Caco-2 (cell line): ENCODE results near the gene MAP4K4. TPM values are rescaled to one million over a fixed set of nuclear protein-coding genes. Genes with fewer than 3 reads are reported as not detected.

Experiments
- BruUV-seq: library from RNA; stranded (reverse); fragments of 400-500 nt; replicated peaks from 2 replicates; lab custom pipeline; 2021; lab: Mats Ljungman, UMichigan
- CTCF ChIA-PET: fragments of 300-600 bp; sonication (Branson Sonifier 250); formaldehyde crosslinking; loops from one replicate; lab custom pipeline; 2022; ENCODE audit warnings: antibody characterized with exemption; lab: Charles Lee
- POLR2A ChIA-PET: fragments of 300-600 bp; sonication (Branson Sonifier 250); formaldehyde crosslinking; loops from one replicate; lab custom pipeline; 2022; ENCODE audit warnings: antibody characterized with exemption; lab: Charles Lee
- DNase-seq, 2 experiments: peaks; one replicate each; pipeline versions ENCODE4 v3.0.0 to v3.0.0-alpha.2; 2020 to 2022
- H3K27me3 ChIP-seq: replicated peaks from 2 replicates; pipeline ENCODE4 v1.6.0; 2011; ENCODE audit warnings: low read length; ENCODE audit not compliant: control insufficient read depth, insufficient read depth
- H3K36me3 ChIP-seq: 2 replicates; pipeline ENCODE4 v1.5.1; 2011; ENCODE audit warnings: low read length; ENCODE audit not compliant: control insufficient read depth, insufficient read depth
- H3K4me1 ChIP-seq: fragments of 250-450 bp; sonication (Bioruptor Pico); 2 replicates; pipeline ENCODE4 v1.5.1; 2020; ENCODE audit warnings: mild to moderate bottlenecking
- H3K4me3 ChIP-seq: 2 replicates; pipeline ENCODE4 v1.5.1; 2011; ENCODE audit warnings: low read depth, mild to moderate bottlenecking, control low read depth, low read length
- H3K9me3 ChIP-seq: fragments of 250-450 bp; sonication (Bioruptor Pico); 2 replicates; pipeline ENCODE4 v1.5.1; 2020; ENCODE audit warnings: mild to moderate bottlenecking, moderate library complexity
- H3K27ac Mint-ChIP-seq: one replicate; pipeline ENCODE4 v1.8.0; 2022; ENCODE audit warnings: mixed read lengths; ENCODE audit not compliant: unreplicated experiment
- H3K27me3 Mint-ChIP-seq: one replicate; pipeline ENCODE4 v1.8.0; 2022; ENCODE audit warnings: mixed read lengths; ENCODE audit not compliant: insufficient read depth, unreplicated experiment
- H3K36me3 Mint-ChIP-seq: one replicate; pipeline ENCODE4 v1.8.0; 2022; ENCODE audit warnings: mild to moderate bottlenecking, mixed read lengths; ENCODE audit not compliant: insufficient read depth, unreplicated experiment
- H3K4me1 Mint-ChIP-seq: one replicate; pipeline ENCODE4 v1.8.0; 2022; ENCODE audit warnings: low read depth, mixed read lengths; ENCODE audit not compliant: unreplicated experiment
- H3K4me3 Mint-ChIP-seq: one replicate; pipeline ENCODE4 v1.8.0; 2022; ENCODE audit warnings: mild to moderate bottlenecking, moderate library complexity, mixed read lengths; ENCODE audit not compliant: unreplicated experiment
- H3K9me3 Mint-ChIP-seq: one replicate; pipeline ENCODE4 v1.8.0; 2022; ENCODE audit warnings: mixed read lengths; ENCODE audit not compliant: unreplicated experiment
- CTCF ChIP-seq, 2 experiments: fragments of 200-600 bp in 1 of 2; IDR thresholded peaks; 1 replicate in 1 of 2; 2 replicates in 1 of 2; pipeline versions ENCODE4 v1.5.1 to v1.8.0; 2011 to 2022; ENCODE audit warnings: antibody characterized with exemption in 1 of 2, control low read depth in 1 of 2, inconsistent platforms in 1 of 2, low read depth in 1 of 2, low read length in 1 of 2, mild to moderate bottlenecking in 1 of 2, moderate library complexity in 1 of 2; ENCODE audit not compliant: insufficient read depth in 1 of 2, severe bottlenecking in 1 of 2, unreplicated experiment in 1 of 2
- intact Hi-C: fragments of 100-400 bp; cut with micrococcal nuclease; formaldehyde crosslinking; loops from one replicate; pipeline ENCODE4 v1.10.0; 2022; ENCODE audit not compliant: unreplicated experiment
- total RNA-seq: library from RNA; stranded (reverse); gene quantifications from 2 replicates; pipeline ENCODE4 v1.2.3, GENCODE V29; 2022

MAP4K4 gene
- total RNA-seq, 1 experiment from 2014 or later: 257 TPM

DNA sequence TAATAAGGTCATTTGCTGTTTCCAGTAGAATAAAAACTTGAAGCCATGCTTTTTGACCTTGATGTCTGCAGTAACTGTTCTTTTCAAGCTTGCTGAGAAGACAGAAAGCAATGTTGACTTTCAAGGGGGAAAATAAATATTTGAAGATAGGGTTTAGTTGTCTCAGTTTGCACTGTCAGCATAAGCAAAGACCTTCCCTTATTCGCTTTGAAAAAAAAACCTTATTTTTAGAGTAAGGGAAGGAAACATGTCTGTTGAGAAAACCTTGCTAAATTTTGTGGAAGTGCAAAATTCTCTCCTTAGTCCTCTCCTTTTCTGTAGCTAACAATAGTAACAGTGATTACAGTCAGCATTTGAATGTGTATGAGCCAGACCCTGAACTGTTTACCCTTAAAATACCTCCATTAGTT is 43.1 kb downstream of the MAP4K4 start:
- Histone ChIP-seq H3K9me3 (no peaks in the 10 kb centered on the region), H3K27me3 (no peaks in the 10 kb centered on the region), H3K4me3 (no peak overlapping the region), H3K36me3 (no peaks in the 10 kb centered on the region), H3K4me1 (peaks cover 66% of the 10 kb centered on the region)
- ChIA-PET POLR2A (interaction anchor here (0.6 to 0.7 kb wide), 2 partner anchors 111 to 178 kb away, joined by 3 to 4 read pairs; no protein-coding TSS in a partner anchor), CTCF (no interaction called here)
- peaks cover 18% of the 10 kb centered on the region for H3K36me3 Mint-ChIP-seq
- BruUV-seq: no TSS peak
- peaks cover 56% of the 10 kb centered on the region for H3K4me1 Mint-ChIP-seq
- H3K4me3 Mint-ChIP-seq: no peak overlapping the region
- H3K27ac Mint-ChIP-seq: no peak overlapping the region
- TF ChIP-seq CTCF (IDR thresholded peaks at IDR 0.05; ENCODE audit: insufficient read depth in 1 of 2, low read depth in 1 of 2, low read length in 1 of 2, severe bottlenecking in 1 of 2, unreplicated experiment in 1 of 2): no peak
- intact Hi-C loops: no loop called here
- H3K9me3 Mint-ChIP-seq: no peaks in the 10 kb centered on the region
- no peaks in the 10 kb centered on the region for H3K27me3 Mint-ChIP-seq
- no peak for DNase-seq

DNA sequence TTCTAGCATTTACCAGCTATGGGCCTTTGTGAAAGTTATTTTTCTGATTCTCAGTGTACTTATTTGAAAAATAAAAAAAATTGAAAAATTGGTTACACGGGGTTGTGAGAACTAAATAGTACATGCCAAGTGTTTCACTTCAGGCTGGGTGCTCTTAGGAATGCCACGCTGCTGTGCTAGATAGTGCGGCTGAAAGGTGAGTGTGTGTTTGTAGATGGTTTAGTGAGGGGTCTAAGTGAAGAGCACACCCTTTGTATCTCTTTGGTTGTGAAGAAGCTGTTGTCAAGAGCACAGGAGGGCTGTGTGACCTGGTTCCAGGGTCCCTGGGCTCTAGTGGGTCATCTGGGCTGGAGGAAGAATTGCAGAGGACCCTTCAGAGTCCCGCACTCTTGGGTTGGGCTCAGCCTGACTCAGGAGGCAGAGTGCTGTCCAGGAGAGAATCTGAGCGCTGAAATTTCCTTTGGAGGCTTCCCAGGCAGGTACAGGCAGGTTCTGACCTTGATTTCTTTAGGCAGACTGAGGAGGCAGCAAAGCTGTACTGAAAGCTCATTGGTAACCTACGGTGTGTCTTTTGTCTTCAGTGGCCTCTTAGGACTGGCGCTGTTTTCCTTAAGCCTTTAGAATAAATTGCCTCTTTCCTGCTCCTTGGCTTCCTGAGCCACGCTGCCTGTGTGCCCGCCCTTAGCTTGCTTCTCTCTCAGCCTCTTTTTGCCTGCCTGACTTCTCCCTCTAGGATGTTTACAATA is 44.4 kb downstream of the MAP4K4 start:
- no peak overlapping the region for H3K4me3 ChIP-seq
- H3K4me1 Mint-ChIP-seq: peaks cover 54% of the 10 kb centered on the region
- no peak for TF ChIP-seq CTCF (IDR thresholded peaks at IDR 0.05; ENCODE audit: insufficient read depth in 1 of 2, low read depth in 1 of 2, low read length in 1 of 2, severe bottlenecking in 1 of 2, unreplicated experiment in 1 of 2)
- peaks cover 15% of the 10 kb centered on the region for H3K36me3 Mint-ChIP-seq
- no peaks in the 10 kb centered on the region for H3K27me3 Mint-ChIP-seq
- H3K36me3 ChIP-seq: no peaks in the 10 kb centered on the region
- H3K27ac Mint-ChIP-seq: no peak overlapping the region
- BruUV-seq: no TSS peak
- ChIA-PET CTCF (no interaction called here), POLR2A (no interaction called here)
- no peak for DNase-seq
- intact Hi-C loops: no loop called here
- no peaks in the 10 kb centered on the region for H3K9me3 Mint-ChIP-seq
- H3K4me1 ChIP-seq: peaks cover 70% of the 10 kb centered on the region
- H3K9me3 ChIP-seq: no peaks in the 10 kb centered on the region
- H3K27me3 ChIP-seq: no peaks in the 10 kb centered on the region
- H3K4me3 Mint-ChIP-seq: no peak overlapping the region

DNA sequence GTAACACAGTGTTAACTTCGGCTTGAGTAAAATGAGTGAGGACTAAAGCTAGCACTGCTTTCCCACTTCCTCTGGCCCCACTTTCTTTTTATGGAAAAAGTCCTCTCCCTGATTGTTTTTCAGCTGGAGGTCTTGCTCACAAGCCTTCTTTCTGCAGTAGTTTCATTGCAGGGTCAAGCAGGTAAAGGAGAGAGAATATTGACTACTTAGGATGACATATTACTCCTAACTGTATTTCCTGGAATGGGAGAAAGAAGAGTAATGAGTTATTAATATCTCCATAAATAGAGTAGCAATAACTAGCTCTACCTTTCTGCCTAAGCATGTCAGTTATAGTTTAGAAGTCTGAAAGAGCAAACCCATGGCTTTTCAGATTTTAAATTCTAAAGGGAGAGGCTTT is 45.0 kb downstream of the MAP4K4 start:
- Histone ChIP-seq H3K4me1 (peaks cover 73% of the 10 kb centered on the region), H3K9me3 (no peaks in the 10 kb centered on the region), H3K27me3 (no peaks in the 10 kb centered on the region), H3K4me3 (no peak overlapping the region), H3K36me3 (no peaks in the 10 kb centered on the region)
- BruUV-seq: no TSS peak
- no peaks in the 10 kb centered on the region for H3K27me3 Mint-ChIP-seq
- peaks cover 15% of the 10 kb centered on the region for H3K36me3 Mint-ChIP-seq
- no peaks in the 10 kb centered on the region for H3K9me3 Mint-ChIP-seq
- TF ChIP-seq CTCF (IDR thresholded peaks at IDR 0.05; ENCODE audit: insufficient read depth in 1 of 2, low read depth in 1 of 2, low read length in 1 of 2, severe bottlenecking in 1 of 2, unreplicated experiment in 1 of 2): no peak
- H3K27ac Mint-ChIP-seq: no peak overlapping the region
- H3K4me1 Mint-ChIP-seq: peaks cover 58% of the 10 kb centered on the region
- no peak overlapping the region for H3K4me3 Mint-ChIP-seq
- DNase-seq: no peak
- ChIA-PET CTCF (no interaction called here), POLR2A (no interaction called here)
- intact Hi-C loops: no loop called here
